IMR-90 (cell line): ENCODE data around the gene ANO4. TPM values are rescaled to one million over a fixed set of nuclear protein-coding genes. Genes with fewer than 3 reads are reported as not detected.

ENCODE experiments used
- ATAC-seq: fragments of 200-7000 bp; cut with Tn5 transposase; 2 replicates; pipeline ENCODE4 v1.9.1; 2020; ENCODE audit warnings: low read depth, mild to moderate bottlenecking, moderate library complexity
- BruUV-seq: library from RNA; stranded (reverse); fragments of 400-500 nt; replicated peaks from 2 replicates; lab custom pipeline; 2021; lab: Mats Ljungman, UMichigan
- CTCF ChIA-PET: fragments of 300-600 bp; formaldehyde crosslinking; extraction: SDS; loops from one replicate; lab custom pipeline; 2021; ENCODE audit warnings: antibody characterized with exemption; lab: Yijun Ruan, JAX
- POLR2A ChIA-PET: fragments of 300-600 bp; sonication (Branson Sonifier 250); formaldehyde crosslinking; loops from one replicate; lab custom pipeline; 2022; ENCODE audit warnings: antibody characterized with exemption; ENCODE audit not compliant: unreplicated experiment; lab: Charles Lee
- DNase-seq: peaks from one replicate; pipeline ENCODE4 v3.0.0; 2013
- H2AFZ ChIP-seq: replicated peaks from 2 replicates; pipeline ENCODE3; 2013; ENCODE audit warnings: low read length, mild to moderate bottlenecking; ENCODE audit not compliant: poor library complexity
- H2AK5ac ChIP-seq: 2 replicates; pipeline ENCODE4 v1.6.1; 2013; ENCODE audit warnings: low read depth, low read length, inconsistent platforms
- H2AK9ac ChIP-seq: replicated peaks from 2 replicates; pipeline ENCODE3; 2013; ENCODE audit warnings: mild to moderate bottlenecking, low read depth, low read length, moderate library complexity; ENCODE audit not compliant: poor library complexity
- H2BK120ac ChIP-seq: 2 replicates; pipeline ENCODE4 v1.6.1; 2013; ENCODE audit warnings: low read depth, low read length, inconsistent platforms
- H2BK15ac ChIP-seq: 3 replicates; pipeline ENCODE4 v1.6.1; 2013; ENCODE audit warnings: low read depth, low read length, inconsistent platforms
- H2BK20ac ChIP-seq: 2 replicates; pipeline ENCODE4 v1.6.1; 2013; ENCODE audit warnings: low read depth, mild to moderate bottlenecking, inconsistent platforms, low read length, moderate library complexity
- H2BK5ac ChIP-seq: 2 replicates; pipeline ENCODE4 v1.6.1; 2013; ENCODE audit warnings: mild to moderate bottlenecking, low read depth, low read length, inconsistent platforms; ENCODE audit not compliant: poor library complexity, severe bottlenecking
- H3K14ac ChIP-seq: replicated peaks from 2 replicates; pipeline ENCODE4 v1.6.1; 2013; ENCODE audit warnings: low read depth, low read length, inconsistent platforms
- H3K18ac ChIP-seq: 2 replicates; pipeline ENCODE4 v1.6.1; 2013; ENCODE audit warnings: low read depth, low read length, control low read depth
- H3K23ac ChIP-seq: 2 replicates; pipeline ENCODE4 v1.6.1; 2013; ENCODE audit warnings: low read depth, low read length, inconsistent platforms
- H3K27ac ChIP-seq: 2 replicates; pipeline ENCODE4 v1.5.1; 2013; ENCODE audit warnings: mild to moderate bottlenecking, control low read depth, low read length; ENCODE audit not compliant: insufficient read depth
- H3K27me3 ChIP-seq: 2 replicates; pipeline ENCODE4 v1.6.1; 2013; ENCODE audit warnings: low read length; ENCODE audit not compliant: control insufficient read depth, insufficient read depth
- H3K36me3 ChIP-seq: 2 replicates; pipeline ENCODE4 v1.6.1; 2013; ENCODE audit warnings: low read length, mixed read lengths; ENCODE audit not compliant: control insufficient read depth, insufficient read depth
- H3K4ac ChIP-seq: 2 replicates; pipeline ENCODE4 v1.6.1; 2013; ENCODE audit warnings: low read depth, low read length, inconsistent platforms
- H3K4me1 ChIP-seq: 2 replicates; pipeline ENCODE4 v1.6.1; 2013; ENCODE audit warnings: low read length, mixed read lengths; ENCODE audit not compliant: control insufficient read depth, insufficient read depth
- H3K4me2 ChIP-seq: 2 replicates; pipeline ENCODE4 v1.6.1; 2013; ENCODE audit warnings: low read depth, mild to moderate bottlenecking, control low read depth, low read length, moderate library complexity
- H3K4me3 ChIP-seq: 2 replicates; pipeline ENCODE4 v1.5.1; 2013; ENCODE audit warnings: low read depth, mild to moderate bottlenecking, control low read depth, low read length, moderate library complexity; ENCODE audit not compliant: insufficient read depth
- H3K56ac ChIP-seq: 2 replicates; pipeline ENCODE4 v1.6.1; 2013; ENCODE audit warnings: low read length, inconsistent platforms; ENCODE audit not compliant: insufficient read depth; ENCODE audit errors: extremely low read depth
- H3K79me1 ChIP-seq, 2 experiments: 2 replicates each; pipeline ENCODE4 v1.6.1; 2013; ENCODE audit warnings: low read length in 2 of 2, inconsistent platforms in 1 of 2, low read depth in 1 of 2
- H3K9ac ChIP-seq: 2 replicates; pipeline ENCODE4 v1.6.1; 2013; ENCODE audit warnings: low read depth, low read length, control low read depth
- H3K9me1 ChIP-seq: 2 replicates; pipeline ENCODE4 v1.6.1; 2013; ENCODE audit warnings: low read length, inconsistent platforms; ENCODE audit not compliant: insufficient read depth
- H3K9me3 ChIP-seq: 2 replicates; pipeline ENCODE4 v1.6.1; 2013; ENCODE audit warnings: low read length; ENCODE audit not compliant: control insufficient read depth, insufficient read depth
- H4K20me1 ChIP-seq: 2 replicates; pipeline ENCODE4 v1.6.1; 2013; ENCODE audit warnings: low read length, inconsistent platforms; ENCODE audit not compliant: insufficient read depth
- H4K5ac ChIP-seq: 2 replicates; pipeline ENCODE4 v1.6.1; 2013; ENCODE audit warnings: mild to moderate bottlenecking, low read depth, low read length, control low read depth
- H4K8ac ChIP-seq, 2 experiments: 2 replicates each; pipeline ENCODE4 v1.6.1; 2013; ENCODE audit warnings: low read depth in 2 of 2, low read length in 2 of 2, control low read depth in 1 of 2, inconsistent platforms in 1 of 2
- H4K91ac ChIP-seq: 2 replicates; pipeline ENCODE4 v1.6.1; 2013; ENCODE audit warnings: low read depth, low read length, inconsistent platforms; ENCODE audit not compliant: insufficient read depth
- BHLHE40 ChIP-seq: fragments of 150-350 bp; IDR thresholded peaks from 2 replicates; pipeline ENCODE4 v1.6.1; 2016; ENCODE audit warnings: mild to moderate bottlenecking, low read depth, low read length
- CEBPB ChIP-seq: IDR thresholded peaks from 2 replicates; pipeline ENCODE4 v1.6.1; 2012; ENCODE audit warnings: low read depth, low read length, improper control_type of control experiment
- CHD1 ChIP-seq: IDR thresholded peaks from 2 replicates; pipeline ENCODE4 v1.6.1; 2012; ENCODE audit warnings: low read depth, low read length, improper control_type of control experiment
- CTCF ChIP-seq: conservative IDR thresholded peaks from 2 replicates; pipeline ENCODE4 v1.5.1; 2012; ENCODE audit warnings: mild to moderate bottlenecking, low read depth, low read length, improper control_type of control experiment
- ELK1 ChIP-seq: fragments of 150-350 bp; IDR thresholded peaks from 2 replicates; pipeline ENCODE4 v1.6.1; 2016; ENCODE audit warnings: low read depth, mild to moderate bottlenecking, low read length, moderate library complexity, borderline replicate concordance
- FOS ChIP-seq: fragments of 150-350 bp; IDR thresholded peaks from 2 replicates; pipeline ENCODE4 v1.6.1; 2016; ENCODE audit warnings: low read depth, low read length
- MAFK ChIP-seq: IDR thresholded peaks from 2 replicates; pipeline ENCODE4 v1.6.1; 2012; ENCODE audit warnings: low read depth, low read length, improper control_type of control experiment
- MAZ ChIP-seq: IDR thresholded peaks from 2 replicates; pipeline ENCODE4 v1.6.1; 2012; ENCODE audit warnings: low read depth, mild to moderate bottlenecking, low read length, improper control_type of control experiment, moderate library complexity, borderline replicate concordance
- MXI1 ChIP-seq: IDR thresholded peaks from 2 replicates; pipeline ENCODE4 v1.6.1; 2012; ENCODE audit warnings: low read depth, mild to moderate bottlenecking, low read length, moderate library complexity, borderline replicate concordance
- NFE2L2 ChIP-seq: fragments of 150-350 bp; IDR thresholded peaks from 2 replicates; pipeline ENCODE4 v1.6.1; 2016; ENCODE audit warnings: low read depth, mild to moderate bottlenecking, low read length
- POLR2A ChIP-seq: IDR thresholded peaks from 2 replicates; pipeline ENCODE4 v1.6.1; 2012; ENCODE audit warnings: mild to moderate bottlenecking, low read depth, low read length
- RAD21 ChIP-seq: IDR thresholded peaks from 2 replicates; pipeline ENCODE4 v1.6.1; 2012; ENCODE audit warnings: low read length, improper control_type of control experiment
- RCOR1 ChIP-seq: IDR thresholded peaks from 2 replicates; pipeline ENCODE4 v1.6.1; 2012; ENCODE audit warnings: mild to moderate bottlenecking, low read length, improper control_type of control experiment; ENCODE audit not compliant: insufficient replicate concordance
- RFX5 ChIP-seq: IDR thresholded peaks from 2 replicates; pipeline ENCODE4 v1.8.0; 2012; ENCODE audit warnings: low read depth, mild to moderate bottlenecking, low read length, moderate library complexity
- SMC3 ChIP-seq: fragments of 150-350 bp; IDR thresholded peaks from 2 replicates; pipeline ENCODE4 v1.6.1; 2016; ENCODE audit warnings: low read depth, mild to moderate bottlenecking, antibody characterized with exemption, low read length, moderate library complexity
- USF2 ChIP-seq: fragments of 150-350 bp; IDR thresholded peaks from 2 replicates; pipeline ENCODE4 v1.6.1; 2017; ENCODE audit warnings: mild to moderate bottlenecking, antibody characterized with exemption, low read length, low read depth
- WGBS, 2 experiments: methylation state at CpG; one replicate each; pipeline versions ENCODE4 v1.1.5 to v1.1.7; 2013; ENCODE audit warnings: missing lambda C conversion rate in 2 of 2; ENCODE audit not compliant: insufficient read length in 1 of 2; ENCODE audit errors: extremely low coverage in 2 of 2; 5-methylcytosine and 5-hydroxymethylcytosine counted together
- dilution Hi-C: fragments of 300-500 bp; cut with HindIII; formaldehyde crosslinking; loops from one replicate; pipeline ENCODE4 v1.14.3; 2018; ENCODE audit warnings: low sequenced_read_pairs; ENCODE audit not compliant: unreplicated experiment
- in situ Hi-C: fragments of 300-500 bp; cut with MboI; formaldehyde crosslinking; loops from 3 replicates; pipeline ENCODE4 v1.14.3; 2019; ENCODE audit warnings: low sequenced_read_pairs, inconsistent platforms, mixed read lengths
- intact Hi-C: fragments of 100-400 bp; cut with micrococcal nuclease; formaldehyde crosslinking; loops from 2 replicates; pipeline ENCODE4 v1.10.0; 2022
- polyA plus RNA-seq, 3 experiments: library from polyadenylated mRNA; depleted of rRNA; stranded (reverse); fragments of >200 nt; gene quantifications; 2 replicates each; pipeline ENCODE4 v1.2.3, GENCODE V29; 2012; ENCODE audit warnings: low replicate concordance in 1 of 3
- total RNA-seq: library from RNA; depleted of rRNA; stranded (reverse); fragments of >200 nt; gene quantifications from 2 replicates; pipeline ENCODE4 v1.2.3, GENCODE V29; 2012

The ANO4 gene
- total and polyA plus RNA-seq, 2 of the 4 experiments (the other 2 are of a cell fraction) = 4.7 to 10.2 TPM

GRCh38 chr12:100862676-100863075 is 68.1 kb downstream of the ANO4 start:
- intact Hi-C loops = no loop called here
- no peaks in the 10 kb centered on the region; a peak in 1 of 4 replicates for H3K79me1 ChIP-seq
- no peaks in the 10 kb centered on the region for H3K36me3 ChIP-seq
- no peak overlapping the region for H3K18ac ChIP-seq
- ChIA-PET POLR2A (no interaction called here), CTCF (interaction anchor here (1.2 kb wide), 1 partner anchor 15 kb away, joined by 3 read pairs; no protein-coding TSS in a partner anchor)
- TF ChIP-seq CHD1 (no peak), FOS (no peak), ELK1 (no peak), NFE2L2 (no peak), CTCF (no peak), RCOR1 (no peak), MAZ (no peak), USF2 (no peak), MAFK (no peak), CEBPB (no peak), RAD21 (no peak), SMC3 (no peak), BHLHE40 (no peak), RFX5 (no peak), POLR2A (no peak), MXI1 (no peak)
- no peak overlapping the region; the same call in 1 of the 2 replicates for H3K23ac ChIP-seq
- H2AK9ac ChIP-seq = no peak overlapping the region
- H3K9ac ChIP-seq = no peak overlapping the region
- no CpG with 5 or more reads among the region's 4 CpGs for WGBS, 2 experiments
- no peak overlapping the region for H2BK120ac ChIP-seq
- H4K8ac ChIP-seq = no peak overlapping the region
- no peak overlapping the region for H2BK5ac ChIP-seq
- H2AK5ac ChIP-seq = no peak overlapping the region
- H3K27ac ChIP-seq = no peak overlapping the region
- no peak overlapping the region for H3K4ac ChIP-seq
- H4K20me1 ChIP-seq = no peaks in the 10 kb centered on the region
- peaks cover 2% of the 10 kb centered on the region; the same call in 1 of the 2 replicates for H3K4me1 ChIP-seq
- no peak overlapping the region for H4K91ac ChIP-seq
- H3K27me3 ChIP-seq = no peaks in the 10 kb centered on the region
- dilution Hi-C loops = no loop called here
- H2BK15ac ChIP-seq = no peak overlapping the region
- no TSS peak for BruUV-seq
- H2AFZ ChIP-seq = peak overlapping the region; percentile 54
- no peaks in the 10 kb centered on the region for H3K9me3 ChIP-seq
- ATAC-seq (no peak), DNase-seq (peak; percentile 3)
- H3K4me3 ChIP-seq = no peak overlapping the region
- H3K56ac ChIP-seq = no peak overlapping the region
- H3K4me2 ChIP-seq = no peak overlapping the region
- no peak overlapping the region for H2BK20ac ChIP-seq
- H4K5ac ChIP-seq = no peak overlapping the region
- H3K14ac ChIP-seq = no peak overlapping the region
- in situ Hi-C loops = no loop called here
- no peaks in the 10 kb centered on the region; the same call in 1 of the 2 replicates for H3K9me1 ChIP-seq
